Brain microvascular endothelial cell (primary cell): ENCODE data around the gene NCK1.
"Not testable (repeated sequence)": the region's sequence is repeated elsewhere in the genome, so short reads cannot be mapped to it uniquely, and the experiment has no call there.

Experiments used
- DNase-seq: peaks from one replicate; pipeline ENCODE4 v3.0.0-alpha.2; 2020
- H3K27ac ChIP-seq: fragments of 250-450 bp; sonication (Bioruptor Pico); 2 replicates; pipeline ENCODE4 v1.5.1; 2020; ENCODE audit warnings: mild to moderate bottlenecking, moderate library complexity
- H3K27me3 ChIP-seq: fragments of 250-450 bp; sonication (Bioruptor Pico); replicated peaks from 2 replicates; pipeline ENCODE4 v1.5.1; 2020; ENCODE audit warnings: mild to moderate bottlenecking
- H3K36me3 ChIP-seq: fragments of 250-450 bp; sonication (Bioruptor Pico); replicated peaks from 2 replicates; pipeline ENCODE4 v1.5.1; 2020; ENCODE audit warnings: mild to moderate bottlenecking
- H3K4me3 ChIP-seq: 2 replicates; pipeline ENCODE4 v1.5.1; 2011; ENCODE audit warnings: low read depth, mild to moderate bottlenecking, control low read depth, low read length, moderate library complexity
- in situ Hi-C: cut with HindIII; loops from 2 replicates; pipeline ENCODE4 v1.10.0; 2017; ENCODE audit warnings: low sequenced_read_pairs, low pct_ligation_motif_present
- TF ChIP-seq, protein P1 (sequence below): IDR thresholded peaks from 2 replicates; pipeline ENCODE4 v1.5.1; 2011; ENCODE audit warnings: low read depth, mild to moderate bottlenecking, moderate library complexity, low read length, control low read depth, inconsistent platforms; ENCODE audit errors: missing control alignments

The NCK1 gene

DNA sequence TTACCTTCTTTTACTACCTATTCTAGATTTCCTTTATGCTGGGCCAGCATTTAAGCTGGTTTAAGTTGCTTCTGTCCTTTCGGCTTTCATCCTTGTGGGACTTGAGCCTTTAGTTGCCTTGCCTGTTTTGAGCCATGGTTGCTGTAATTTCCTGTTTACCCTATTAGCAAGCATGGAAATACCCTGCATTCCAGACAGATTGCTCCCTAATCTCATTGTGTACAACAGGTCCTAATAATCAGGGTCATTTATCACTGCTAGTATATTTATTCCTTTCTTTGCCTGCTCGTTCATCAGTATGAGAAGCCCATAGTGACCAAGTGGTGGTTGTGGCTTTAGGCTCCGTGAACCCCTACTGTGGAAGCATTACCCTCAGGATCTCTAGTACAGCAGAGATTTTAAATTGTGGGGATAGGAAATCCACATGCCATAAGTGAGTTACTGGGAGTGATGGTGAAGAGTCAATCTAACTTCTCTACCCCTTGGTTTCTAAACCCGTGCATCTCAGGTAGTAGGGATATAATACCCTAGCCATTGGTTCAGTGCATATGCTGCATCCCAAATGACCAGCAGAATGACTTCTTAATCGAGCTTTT is 31.9 kb downstream of the NCK1 start:
- Histone ChIP-seq H3K4me3 (no peak overlapping the region), H3K27ac (no peak overlapping the region), H3K27me3 (no peaks in the 10 kb centered on the region), H3K36me3 (no peaks in the 10 kb centered on the region)
- TF ChIP-seq, protein P1, sequence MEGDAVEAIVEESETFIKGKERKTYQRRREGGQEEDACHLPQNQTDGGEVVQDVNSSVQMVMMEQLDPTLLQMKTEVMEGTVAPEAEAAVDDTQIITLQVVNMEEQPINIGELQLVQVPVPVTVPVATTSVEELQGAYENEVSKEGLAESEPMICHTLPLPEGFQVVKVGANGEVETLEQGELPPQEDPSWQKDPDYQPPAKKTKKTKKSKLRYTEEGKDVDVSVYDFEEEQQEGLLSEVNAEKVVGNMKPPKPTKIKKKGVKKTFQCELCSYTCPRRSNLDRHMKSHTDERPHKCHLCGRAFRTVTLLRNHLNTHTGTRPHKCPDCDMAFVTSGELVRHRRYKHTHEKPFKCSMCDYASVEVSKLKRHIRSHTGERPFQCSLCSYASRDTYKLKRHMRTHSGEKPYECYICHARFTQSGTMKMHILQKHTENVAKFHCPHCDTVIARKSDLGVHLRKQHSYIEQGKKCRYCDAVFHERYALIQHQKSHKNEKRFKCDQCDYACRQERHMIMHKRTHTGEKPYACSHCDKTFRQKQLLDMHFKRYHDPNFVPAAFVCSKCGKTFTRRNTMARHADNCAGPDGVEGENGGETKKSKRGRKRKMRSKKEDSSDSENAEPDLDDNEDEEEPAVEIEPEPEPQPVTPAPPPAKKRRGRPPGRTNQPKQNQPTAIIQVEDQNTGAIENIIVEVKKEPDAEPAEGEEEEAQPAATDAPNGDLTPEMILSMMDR = no peak
- in situ Hi-C loops = no loop called here
- peak; percentile 16 for DNase-seq

GRCh38 chr3:136897171-136897570 is 35.2 kb downstream of the NCK1 start:
- H3K36me3 ChIP-seq, DNase-seq, in situ Hi-C loops, H3K27me3 ChIP-seq, H3K27ac ChIP-seq, H3K4me3 ChIP-seq: not testable (repeated sequence)

DNA sequence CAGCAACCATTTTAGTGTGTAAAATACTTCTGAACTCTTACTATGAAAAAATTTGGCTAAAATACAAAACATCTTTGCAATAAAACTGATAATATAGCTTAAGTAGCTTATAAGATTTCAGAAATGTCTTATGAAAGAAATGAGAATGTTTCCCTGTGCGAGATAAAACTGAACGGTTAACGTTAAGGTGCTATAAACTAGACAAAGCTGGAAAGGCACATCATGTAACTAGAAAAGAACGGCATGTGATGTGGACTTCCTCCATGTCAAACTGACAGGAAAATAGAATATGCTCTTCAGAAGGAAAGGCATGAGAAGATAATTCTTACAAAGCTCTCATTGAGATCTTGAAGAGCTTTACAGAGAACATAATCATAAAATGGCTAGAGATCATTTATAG is 36.5 kb downstream of the NCK1 start:
- in situ Hi-C loops = no loop called here
- DNase-seq = no peak
- H3K27me3 ChIP-seq = no peaks in the 10 kb centered on the region
- TF ChIP-seq, protein P1 = no peak
- H3K27ac ChIP-seq = no peak overlapping the region
- no peaks in the 10 kb centered on the region for H3K36me3 ChIP-seq
- H3K4me3 ChIP-seq = no peak overlapping the region

DNA sequence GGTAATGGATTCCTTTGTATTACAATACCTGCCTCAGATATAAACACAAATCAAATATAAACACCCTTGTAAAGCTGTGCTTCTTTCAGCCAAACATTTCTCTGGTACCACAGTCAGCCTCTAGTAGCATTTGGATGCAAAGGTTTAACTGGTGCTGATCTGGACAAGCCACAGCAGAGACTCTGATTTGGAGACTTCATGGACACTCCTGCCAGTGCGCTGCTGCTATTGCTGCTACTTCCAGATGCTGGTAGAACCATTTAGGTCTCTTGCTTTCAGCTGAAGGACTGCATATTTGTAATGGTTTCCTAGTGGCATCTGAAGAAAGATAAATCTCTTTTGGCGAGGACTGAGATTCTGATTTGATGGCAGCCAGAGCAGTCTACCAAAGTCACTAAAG is 36.9 kb downstream of the NCK1 start:
- Histone ChIP-seq H3K4me3 (no peak overlapping the region), H3K36me3 (no peaks in the 10 kb centered on the region), H3K27me3 (no peaks in the 10 kb centered on the region), H3K27ac (no peak overlapping the region)
- DNase-seq = no peak
- in situ Hi-C loops = no loop called here
- TF ChIP-seq, protein P1 = no peak

GRCh38 chr3:136899622-136900158 is 37.7 kb downstream of the NCK1 start:
- Histone ChIP-seq H3K27me3 (no peaks in the 10 kb centered on the region), H3K27ac (no peak overlapping the region), H3K4me3 (no peak overlapping the region), H3K36me3 (no peaks in the 10 kb centered on the region)
- in situ Hi-C loops = no loop called here
- TF ChIP-seq, protein P1 = no peak
- no peak for DNase-seq

GRCh38 chr3:136900694-136901093 is 38.7 kb downstream of the NCK1 start:
- H3K36me3 ChIP-seq, in situ Hi-C loops, H3K27me3 ChIP-seq, H3K27ac ChIP-seq, DNase-seq, H3K4me3 ChIP-seq: not testable (repeated sequence)

DNA sequence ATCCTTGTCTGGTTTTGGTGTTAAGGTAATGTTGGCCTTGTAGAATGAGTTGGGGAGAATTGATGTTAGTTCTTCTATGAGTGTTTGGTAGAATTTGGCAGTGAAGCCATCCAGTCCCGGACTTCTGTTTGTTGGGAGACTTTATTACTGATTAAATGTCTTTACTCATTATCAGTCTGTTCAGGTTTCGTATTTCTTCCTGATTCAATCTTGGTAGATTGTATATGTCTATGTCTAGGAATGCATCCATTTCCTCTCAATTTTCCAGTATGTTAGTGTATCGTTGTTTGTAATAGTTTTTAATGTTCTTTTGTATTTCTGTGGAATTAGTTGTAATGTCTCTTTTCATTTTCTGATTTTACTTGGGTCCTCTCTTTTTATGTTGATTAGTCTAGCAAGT is 39.4 kb downstream of the NCK1 start:
- H3K27ac ChIP-seq = no peak overlapping the region
- DNase-seq = no peak
- TF ChIP-seq, protein P1 = no peak
- no peaks in the 10 kb centered on the region for H3K36me3 ChIP-seq
- no peak overlapping the region for H3K4me3 ChIP-seq
- H3K27me3 ChIP-seq = no peaks in the 10 kb centered on the region
- in situ Hi-C loops = no loop called here

GRCh38 chr3:136902530-136902929 is 40.5 kb downstream of the NCK1 start:
- H3K27ac ChIP-seq, in situ Hi-C loops, H3K27me3 ChIP-seq, H3K36me3 ChIP-seq, H3K4me3 ChIP-seq, DNase-seq: not testable (repeated sequence)
